K562 (cell line): ENCODE measurements around the gene B3GALT6. TPM values are rescaled to one million over a fixed set of nuclear protein-coding genes. Genes with fewer than 3 reads are reported as not detected.

Experiments
- ATAC-seq: fragments of 200-7000 bp; cut with Tn5 transposase; 3 replicates; pipeline ENCODE4 v1.9.1; 2020; ENCODE audit warnings: moderate library complexity
- BruUV-seq: library from RNA; stranded (reverse); fragments of 400-500 nt; replicated peaks from 2 replicates; lab custom pipeline; 2021; lab: Mats Ljungman, UMichigan
- CTCF ChIA-PET: fragments of 300-600 bp; formaldehyde crosslinking; extraction: SDS; loops from one replicate; lab custom pipeline; 2021; ENCODE audit warnings: low intra/inter-chr PET ratio; lab: Yijun Ruan, JAX
- POLR2A ChIA-PET: fragments of 300-600, 350-650 bp; sonication (Branson Sonifier 250); formaldehyde crosslinking; extraction: SDS; loops from one replicate; lab custom pipeline; 2021; ENCODE audit warnings: antibody characterized with exemption, inconsistent platforms; lab: Yijun Ruan, JAX
- DNase-seq, 4 experiments: peaks; one replicate each; pipeline versions ENCODE4 v3.0.0 to v3.0.0-alpha.2; 2011 to 2018; ENCODE audit warnings: low spot score in 3 of 4, mixed read lengths in 3 of 4; ENCODE audit errors: extremely low read depth in 1 of 4
- FAIRE-seq: peaks from 2 replicates; lab custom pipeline; 2011; peaks lifted over from hg19 to GRCh38; lab: Jason Lieb, UNC
- H2AFZ ChIP-seq: 2 replicates; pipeline ENCODE4 v1.6.0; 2011; ENCODE audit warnings: low read depth, low read length, control low read depth, inconsistent platforms
- H3K27ac ChIP-seq: fragments of 200-600 bp; 3 replicates; pipeline ENCODE4 v1.8.0; 2011; ENCODE audit warnings: low read depth, mild to moderate bottlenecking, control low read depth, inconsistent platforms, low read length, moderate library complexity, mixed read lengths; ENCODE audit errors: extremely low read depth
- H3K27me3 ChIP-seq, 2 experiments: fragments of 300-600 bp in 1 of 2; 2 replicates in 1 of 2; 3 replicates in 1 of 2; pipeline versions ENCODE4 v1.6.0 to v1.8.0; 2011; ENCODE audit warnings: inconsistent platforms in 2 of 2, low read length in 2 of 2, mild to moderate bottlenecking in 1 of 2, mixed read lengths in 1 of 2, moderate library complexity in 1 of 2; ENCODE audit not compliant: control insufficient read depth in 2 of 2, insufficient read depth in 2 of 2
- H3K36me3 ChIP-seq: fragments of 300-600 bp; 3 replicates; pipeline ENCODE4 v1.8.0; 2011; ENCODE audit warnings: mild to moderate bottlenecking, low read length, inconsistent platforms; ENCODE audit not compliant: control insufficient read depth, insufficient read depth
- H3K4me1 ChIP-seq, 2 experiments: fragments of 200-600 bp in 1 of 2; replicated peaks in 1 of 2; 2 replicates in 1 of 2; 3 replicates in 1 of 2; pipeline versions ENCODE4 v1.5.1 to v1.8.0; 2011; ENCODE audit warnings: inconsistent platforms in 2 of 2, low read length in 2 of 2, mild to moderate bottlenecking in 1 of 2, mixed read lengths in 1 of 2, moderate library complexity in 1 of 2; ENCODE audit not compliant: control insufficient read depth in 2 of 2, insufficient read depth in 2 of 2
- H3K4me2 ChIP-seq: 2 replicates; pipeline ENCODE4 v1.6.1; 2011; ENCODE audit warnings: low read length, control low read depth, inconsistent platforms, mixed read lengths; ENCODE audit not compliant: insufficient read depth
- H3K4me3 ChIP-seq: fragments of 200-600 bp; sonication (generic), shearing (Covaris generic); 2 replicates; pipeline ENCODE4 v1.5.1; 2016; ENCODE audit warnings: control low read depth, inconsistent platforms
- H3K79me2 ChIP-seq: fragments of 200-600 bp; 3 replicates; pipeline ENCODE4 v1.8.0; 2011; ENCODE audit warnings: low read length, inconsistent platforms; ENCODE audit not compliant: control insufficient read depth, insufficient read depth
- H3K9ac ChIP-seq, 2 experiments: 2 replicates each; pipeline versions ENCODE4 v1.6.0 to v1.6.1; 2011; ENCODE audit warnings: low read depth in 2 of 2, low read length in 2 of 2, control low read depth in 1 of 2, inconsistent platforms in 1 of 2, mild to moderate bottlenecking in 1 of 2, mixed read lengths in 1 of 2; ENCODE audit not compliant: insufficient read depth in 1 of 2
- H3K9me1 ChIP-seq: one replicate; pipeline ENCODE4 v1.6.0; 2011; ENCODE audit warnings: inconsistent platforms, mild to moderate bottlenecking, low read length, moderate library complexity; ENCODE audit not compliant: control insufficient read depth, insufficient read depth
- H3K9me3 ChIP-seq: replicated peaks from 2 replicates; pipeline ENCODE4 v1.5.1; 2011; ENCODE audit warnings: low read depth, low read length, inconsistent platforms; ENCODE audit not compliant: control insufficient read depth, insufficient read depth
- H4K20me1 ChIP-seq: replicated peaks from 2 replicates; pipeline ENCODE4 v1.6.1; 2011; ENCODE audit warnings: low read length, inconsistent platforms, mixed read lengths; ENCODE audit not compliant: control insufficient read depth, insufficient read depth
- E2F8 ChIP-seq: fragments of 450-650 bp; IDR thresholded peaks from 2 replicates; pipeline ENCODE4 v1.7.1; 2018; ENCODE audit warnings: mild to moderate bottlenecking, low read depth; ENCODE audit not compliant: partially characterized antibody
- FOXJ3 ChIP-seq: sonication (generic); formaldehyde crosslinking; IDR thresholded peaks from 2 replicates; pipeline ENCODE4 v1.4.0; 2020; ENCODE audit warnings: mild to moderate bottlenecking, missing genetic modification reagents
- FOXP1 ChIP-seq: sonication (generic); formaldehyde crosslinking; IDR thresholded peaks from 2 replicates; pipeline ENCODE4 v1.8.0; 2022; ENCODE audit warnings: mild to moderate bottlenecking, missing genetic modification reagents
- ILK ChIP-seq: fragments of 450-650 bp; IDR thresholded peaks from 2 replicates; pipeline ENCODE4 v1.6.1; 2016; ENCODE audit warnings: missing genetic modification characterization, low read depth, mild to moderate bottlenecking, missing compliant biosample characterization, moderate library complexity, borderline replicate concordance
- LARP7 ChIP-seq: fragments of 450-650 bp; IDR thresholded peaks from 2 replicates; pipeline ENCODE4 v1.6.1; 2016
- MITF ChIP-seq: IDR thresholded peaks from 2 replicates; pipeline ENCODE4 v1.6.1; 2014; ENCODE audit warnings: antibody characterized with exemption
- MYNN ChIP-seq, 2 experiments: sonication (generic); formaldehyde crosslinking in 1 of 2; IDR thresholded peaks; 2 replicates each; pipeline versions ENCODE4 v1.5.0 to v1.6.1; 2016 to 2020; ENCODE audit warnings: antibody characterized with exemption in 1 of 2, missing genetic modification reagents in 1 of 2
- POLR2AphosphoS2 ChIP-seq: IDR thresholded peaks from 2 replicates; pipeline ENCODE4 v1.6.1; 2012; ENCODE audit warnings: low read length, improper control_type of control experiment
- POLR2G ChIP-seq: fragments of 200-400 bp; formaldehyde crosslinking; IDR thresholded peaks from 2 replicates; pipeline ENCODE4 v1.6.1; 2017; ENCODE audit warnings: low read depth, mild to moderate bottlenecking, antibody characterized with exemption, low read length, moderate library complexity
- RBFOX2 ChIP-seq: fragments of 200-400 bp; formaldehyde crosslinking; IDR thresholded peaks from 2 replicates; pipeline ENCODE4 v1.6.1; 2017; ENCODE audit warnings: low read depth, mild to moderate bottlenecking, low read length, moderate library complexity
- TBL1XR1 ChIP-seq, 2 experiments: IDR thresholded peaks; 2 replicates each; pipeline ENCODE4 v1.6.1; 2012; ENCODE audit warnings: improper control_type of control experiment in 2 of 2, low read length in 2 of 2, mild to moderate bottlenecking in 1 of 2
- TSHZ1 ChIP-seq: fragments of 250-450 bp; sonication (Bioruptor Pico); IDR thresholded peaks from 2 replicates; pipeline ENCODE4 v1.4.0; 2020; ENCODE audit warnings: mild to moderate bottlenecking, moderate library complexity
- ZNF224 ChIP-seq: sonication (generic); formaldehyde crosslinking; IDR thresholded peaks from 2 replicates; pipeline ENCODE4 v1.8.0; 2022; ENCODE audit warnings: mild to moderate bottlenecking, missing genetic modification reagents
- ZNF57 ChIP-seq: fragments of 450-650 bp; formaldehyde crosslinking; IDR thresholded peaks from 2 replicates; pipeline ENCODE4 v1.4.0; 2020; ENCODE audit warnings: mild to moderate bottlenecking, moderate library complexity
- ZNF589 ChIP-seq: fragments of 200-800 bp; sonication (Bioruptor generic); IDR thresholded peaks from 2 replicates; pipeline ENCODE4 v1.6.1; 2016; ENCODE audit warnings: low read depth, missing genetic modification characterization, missing compliant biosample characterization
- ZSCAN29 ChIP-seq: fragments of 450-650 bp; IDR thresholded peaks from 2 replicates; pipeline ENCODE4 v1.6.1; 2017
- WGBS: fragments of 100-300 bp; shearing (Covaris generic); methylation state at CpG from one replicate; pipeline ENCODE4 v1.1.6; 2016; ENCODE audit warnings: low coverage, mixed read lengths; ENCODE audit not compliant: insufficient coverage; ENCODE audit errors: missing lambda C conversion rate; 5-methylcytosine and 5-hydroxymethylcytosine counted together
- in situ Hi-C: fragments of 300-500 bp; cut with MboI; formaldehyde crosslinking; loops from 4 replicates; pipeline ENCODE4 v1.15.0; 2018; ENCODE audit warnings: inconsistent platforms, mixed read lengths
- intact Hi-C: fragments of 100-400 bp; cut with micrococcal nuclease; formaldehyde crosslinking; loops from 2 replicates; pipeline ENCODE4 v1.14.2; 2022
- polyA plus RNA-seq, 8 experiments: library from polyadenylated mRNA; depleted of rRNA in 4 of 8; stranded (reverse) in 5 of 8; unstranded in 3 of 8; fragments of >200 nt; fragmentation: Nextera tagmentation in 2 of 8; fragmentation: Illumina TruSeq in 1 of 8; extraction: Ambion mirVana in 2 of 8; extraction: Trizol in 1 of 8; gene quantifications; 2 replicates each; pipeline versions ENCODE4 v1.2.1 to v1.2.3, GENCODE V29; 2011 to 2014; ENCODE audit warnings: inconsistent platforms in 1 of 8, missing spikeins in 1 of 8
- total RNA-seq, 7 experiments: library from RNA; depleted of rRNA in 6 of 7; stranded (reverse); fragments of >200 nt in 6 of 7; fragmentation: Illumina TruSeq in 2 of 7; extraction: Trizol in 2 of 7; gene quantifications; 2 replicates each; pipeline versions ENCODE4 v1.2.1 to v1.2.3, GENCODE V29; 2011 to 2021; ENCODE audit warnings: low replicate concordance in 1 of 7

Gene B3GALT6
- total and polyA plus RNA-seq, 9 of the 15 experiments (the other 6 are each of a cell fraction or from before 2014, with no cell fraction given), result 0.68 to 29.8 (median 9.9) TPM

- Histone ChIP-seq H3K4me3 (no peak overlapping the region), H3K4me2 (no peak overlapping the region), H3K9me3 (no peaks in the 10 kb centered on the region), H3K36me3 (peaks cover 90% of the 10 kb centered on the region; the same call in 2 of the 3 replicates), H3K4me1 (peaks cover 5 to 66% of the 10 kb centered on the region in 2 experiments; a peak in 4 of 5 replicates), H4K20me1 (peaks cover 9% of the 10 kb centered on the region; the same call in 1 of the 2 replicates), H3K27ac (no peak overlapping the region), H2AFZ (no peak overlapping the region), H3K27me3 (no peaks in the 10 kb centered on the region), H3K9me1 (no peaks in the 10 kb centered on the region), H3K9ac (no peak overlapping the region), H3K79me2 (peaks cover 69% of the 10 kb centered on the region)
- ATAC-seq (no peak), DNase-seq (no peak), FAIRE-seq (no peak)
- intact Hi-C loops (no loop called here), in situ Hi-C loops (no loop called here)
- ChIA-PET CTCF (no interaction called here), POLR2A (interaction anchor here (0.6 to 1.8 kb wide), 5 partner anchors 10 to 100 kb away, joined by 3 to 7 read pairs (median 3); no protein-coding TSS in a partner anchor)
- 96% methylated on average over 18 of the region's 18 CpGs for WGBS
- BruUV-seq, result no TSS peak
- TF ChIP-seq LARP7 (no peak), ZNF224 (CRISPR knock-in tag) (no peak), POLR2AphosphoS2 (no peak), ZNF589 (no peak), POLR2G (0 out of 2 replicates have a peak, but pooled peaks have one; percentile 43), ILK (tag) (no peak), FOXJ3 (CRISPR knock-in tag) (no peak), MYNN (IDR thresholded peaks at IDR 0.05) (no peak), MYNN (CRISPR knock-in tag; IDR thresholded peaks at IDR 0.05) (no peak), RBFOX2 (peak; percentile 52), FOXP1 (CRISPR knock-in tag) (no peak), TSHZ1 (no peak), TBL1XR1 (IDR thresholded peaks at IDR 0.05; ENCODE audit: low read length in 2 of 2) (no peak), ZNF57 (CRISPR knock-in tag) (no peak), MITF (no peak), E2F8 (no peak), ZSCAN29 (no peak)
Observed at GRCh38 chr1:1225913-1226312, 6.1 kb upstream of the B3GALT6 start.
